HG03520 (cell line): ENCODE data around the gene MTAP.
A peak's percentile ranks its signal among the peaks of the same experiment; 100 is the strongest.
"Not testable (repeated sequence)": the region's sequence is repeated elsewhere in the genome, so short reads cannot be mapped to it uniquely, and the experiment has no call there.

Experiments used
- ATAC-seq: cut with Tn5 transposase; IDR thresholded peaks from one replicate; pipeline ENCODE4 v1.9.1; 2021; ENCODE audit warnings: mild to moderate bottlenecking, moderate library complexity; ENCODE audit not compliant: unreplicated experiment

The MTAP gene

GRCh38 chr9:21906213-21906612, 103.8 kb downstream of the MTAP start:
- ATAC-seq, result no peak

GRCh38 chr9:21906881-21907280, 104.4 kb downstream of the MTAP start:
- no peak for ATAC-seq

GRCh38 chr9:21919377-21920362, 117.2 kb downstream of the MTAP start:
- no peak for ATAC-seq

GRCh38 chr9:21923694-21924093, 121.3 kb downstream of the MTAP start:
- ATAC-seq, result no peak

GRCh38 chr9:21927752-21928151, 125.3 kb downstream of the MTAP start:
- no peak for ATAC-seq

- ATAC-seq, result no peak
Measured at GRCh38 chr9:21931428-21931827, 129.0 kb downstream of the MTAP start.

- no peak for ATAC-seq
Measured at GRCh38 chr9:21933281-21933680, 130.8 kb downstream of the MTAP start.

- ATAC-seq, result no peak
Measured at GRCh38 chr9:21933865-21934264, 131.4 kb downstream of the MTAP start.

- ATAC-seq, result no peak
Measured at GRCh38 chr9:21935631-21936030, 133.2 kb downstream of the MTAP start.

GRCh38 chr9:21936161-21936560, 133.7 kb downstream of the MTAP start:
- ATAC-seq, result no peak

GRCh38 chr9:21941337-21941995, 139.0 kb downstream of the MTAP start:
- no peak for ATAC-seq

GRCh38 chr9:21943464-21943863, 141.0 kb downstream of the MTAP start:
- peak; percentile 75 for ATAC-seq

- no peak for ATAC-seq
Measured at GRCh38 chr9:21945606-21946005, 143.2 kb downstream of the MTAP start.

GRCh38 chr9:21958833-21959232, 156.4 kb downstream of the MTAP start:
- ATAC-seq, result no peak

- not testable (repeated sequence) for ATAC-seq
Measured at GRCh38 chr9:21959268-21959667, 156.8 kb downstream of the MTAP start.

- ATAC-seq, result no peak
Measured at GRCh38 chr9:21961569-21961968, 159.1 kb downstream of the MTAP start.

GRCh38 chr9:21964925-21965385, 162.5 kb downstream of the MTAP start:
- peak; percentile 65 for ATAC-seq

GRCh38 chr9:21965401-21965951, 163.0 kb downstream of the MTAP start:
- peak; percentile 54 for ATAC-seq

GRCh38 chr9:21966140-21966851, 163.9 kb downstream of the MTAP start:
- no peak for ATAC-seq

- ATAC-seq, result no peak
Measured at GRCh38 chr9:21967169-21967568, 164.7 kb downstream of the MTAP start.

- no peak for ATAC-seq
Measured at GRCh38 chr9:21967702-21968101, 165.3 kb downstream of the MTAP start.
